ENCODE measurements around the gene RNF223.

- TF ChIP-seq USF2 (IDR thresholded peaks at IDR 0.05; ENCODE audit: low read length) (no peak), CTCF (IDR thresholded peaks at IDR 0.05; ENCODE audit: control extremely low read depth in 1 of 3, insufficient read depth in 1 of 3, low read depth in 1 of 3, low read length in 3 of 3) (no peak), ASH2L (IDR thresholded peaks at IDR 0.05; ENCODE audit: low read length) (no peak), EZH2 (IDR thresholded peaks at IDR 0.05; ENCODE audit: low read depth, low read length, severe bottlenecking) (no peak), POLR2A (IDR thresholded peaks at IDR 0.05; ENCODE audit: control extremely low read depth in 1 of 2, low read depth in 2 of 2, low read length in 2 of 2) (no peak), SIX5 (IDR thresholded peaks at IDR 0.05; ENCODE audit: low read depth, low read length) (no peak), RXRA (IDR thresholded peaks at IDR 0.05; ENCODE audit: insufficient read depth, low read depth, low read length) (no peak), KDM1A (IDR thresholded peaks at IDR 0.05; ENCODE audit: borderline replicate concordance, low read length) (no peak), HDAC6 (IDR thresholded peaks at IDR 0.05; ENCODE audit: low read depth, low read length) (no peak), ZNF274 (IDR thresholded peaks at IDR 0.05; ENCODE audit: borderline replicate concordance, extremely low read depth, low read length) (no peak), POLR2AphosphoS5 (IDR thresholded peaks at IDR 0.05; ENCODE audit: low read depth, low read length) (no peak), YY1 (IDR thresholded peaks at IDR 0.05; ENCODE audit: low read depth, low read length) (no peak), ATF2 (IDR thresholded peaks at IDR 0.05; ENCODE audit: low read length) (no peak)
These were observed 19.9 kb downstream of the RNF223 start for GRCh38 chr1:1054099-1054700.

All from H1 (cell line).